HG03159 (cell line): ENCODE measurements around the gene ARHGAP24.
A peak's percentile ranks its signal among the peaks of the same experiment; 100 is the strongest.
"Not testable (repeated sequence)": the region's sequence is repeated elsewhere in the genome, so short reads cannot be mapped to it uniquely, and the experiment has no call there.

Experiments
- ATAC-seq: cut with Tn5 transposase; IDR thresholded peaks from one replicate; pipeline ENCODE4 v1.9.1; 2021; ENCODE audit warnings: mild to moderate bottlenecking, moderate library complexity; ENCODE audit not compliant: unreplicated experiment

ARHGAP24 gene

DNA sequence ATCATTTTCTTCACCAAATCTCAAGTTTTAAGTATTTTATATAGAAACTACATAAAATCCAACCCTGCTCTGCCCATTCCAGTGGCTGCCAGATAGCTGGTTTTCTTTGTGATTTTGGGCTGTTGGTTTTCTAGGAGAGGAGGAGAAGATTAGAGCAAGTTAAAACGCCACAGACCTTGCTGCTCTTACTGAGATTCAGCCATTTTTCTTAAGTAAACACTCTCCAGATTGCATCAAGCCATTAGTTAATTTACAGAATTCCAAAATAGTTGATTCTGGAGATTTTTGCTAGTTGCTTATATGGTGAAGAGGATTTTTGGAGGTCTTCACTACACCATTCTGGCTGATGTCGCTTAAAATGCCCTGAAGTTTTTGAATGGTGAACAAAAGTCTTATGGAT lies 518.7 kb downstream of the ARHGAP24 start:
- no peak for ATAC-seq

GRCh38 chr4:85994576-85994975 lies 519.6 kb downstream of the ARHGAP24 start:
- ATAC-seq: no peak

GRCh38 chr4:85995361-85995760 lies 520.4 kb downstream of the ARHGAP24 start:
- ATAC-seq: no peak

GRCh38 chr4:86001591-86001990 lies 526.6 kb downstream of the ARHGAP24 start:
- ATAC-seq: no peak

GRCh38 chr4:86004030-86004429 lies 529.1 kb downstream of the ARHGAP24 start:
- ATAC-seq: no peak

- ATAC-seq: no peak
Measured at GRCh38 chr4:86006057-86006456, 531.1 kb downstream of the ARHGAP24 start.

GRCh38 chr4:86007042-86007441 lies 532.1 kb downstream of the ARHGAP24 start:
- no peak for ATAC-seq

GRCh38 chr4:86011117-86011516 lies 536.2 kb downstream of the ARHGAP24 start:
- no peak for ATAC-seq

GRCh38 chr4:86013621-86014020 lies 538.7 kb downstream of the ARHGAP24 start:
- no peak for ATAC-seq

DNA sequence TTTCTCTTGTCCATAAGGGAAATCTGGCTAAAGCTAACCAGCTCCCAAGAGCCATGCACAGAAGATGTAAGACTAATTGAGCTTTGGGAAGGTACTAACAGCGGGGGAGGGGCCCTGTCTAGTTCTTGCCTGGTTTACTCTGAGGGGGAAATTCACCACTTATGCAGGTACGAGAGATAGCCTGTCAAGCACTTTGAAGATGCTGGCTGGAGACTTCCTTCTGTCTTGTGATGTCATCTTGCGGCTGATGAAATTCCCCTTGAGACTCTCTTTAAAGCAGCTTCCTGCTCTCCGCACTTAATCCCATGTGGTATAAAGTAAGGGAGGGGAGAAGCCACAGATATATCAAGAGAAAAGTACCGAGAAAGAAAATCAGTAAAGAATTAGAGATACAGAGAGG lies 539.6 kb downstream of the ARHGAP24 start:
- ATAC-seq: peak; percentile 77

- ATAC-seq: no peak
Measured at GRCh38 chr4:86015412-86016350, 540.7 kb downstream of the ARHGAP24 start.

DNA sequence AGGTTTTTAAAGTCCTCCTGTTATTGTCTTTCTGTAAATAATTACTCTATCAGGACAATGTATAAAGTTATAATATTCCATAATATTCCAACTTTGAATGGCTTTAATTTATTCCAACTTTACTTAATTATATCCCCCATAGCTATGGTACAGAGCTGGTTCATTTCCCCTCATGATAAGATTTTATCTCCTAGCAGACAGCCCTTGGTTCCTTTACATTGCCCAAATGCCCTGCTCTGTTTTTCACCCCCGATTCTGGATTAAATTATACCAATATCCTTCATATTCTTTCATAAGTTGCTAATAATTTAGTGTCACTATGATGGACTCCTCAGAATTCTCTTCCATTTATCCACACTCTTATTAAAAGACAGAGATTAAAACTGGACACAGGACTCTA lies 544.4 kb downstream of the ARHGAP24 start:
- ATAC-seq: no peak

- no peak for ATAC-seq
Measured at GRCh38 chr4:86019906-86020305, 545.0 kb downstream of the ARHGAP24 start.

DNA sequence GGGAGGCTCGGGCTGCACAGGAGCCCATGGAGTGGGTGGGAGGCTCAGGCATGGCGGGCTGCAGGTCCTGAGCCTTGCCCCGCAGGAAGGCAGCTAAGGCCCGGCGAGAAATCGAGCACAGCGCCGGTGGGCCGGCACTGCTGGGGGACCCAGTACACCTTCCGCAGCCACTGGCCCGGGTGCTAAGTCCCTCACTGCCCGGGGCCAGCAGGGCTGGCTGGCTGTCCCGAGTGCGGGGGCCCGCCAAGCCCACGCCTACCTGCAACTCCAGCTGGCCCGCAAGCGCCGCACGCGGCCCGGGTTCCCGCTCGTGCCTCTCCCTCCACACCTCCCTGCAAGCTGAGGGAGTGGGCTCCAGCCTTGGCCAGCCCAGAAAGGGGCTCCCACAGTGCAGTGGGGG lies 546.7 kb downstream of the ARHGAP24 start:
- not testable (repeated sequence) for ATAC-seq

DNA sequence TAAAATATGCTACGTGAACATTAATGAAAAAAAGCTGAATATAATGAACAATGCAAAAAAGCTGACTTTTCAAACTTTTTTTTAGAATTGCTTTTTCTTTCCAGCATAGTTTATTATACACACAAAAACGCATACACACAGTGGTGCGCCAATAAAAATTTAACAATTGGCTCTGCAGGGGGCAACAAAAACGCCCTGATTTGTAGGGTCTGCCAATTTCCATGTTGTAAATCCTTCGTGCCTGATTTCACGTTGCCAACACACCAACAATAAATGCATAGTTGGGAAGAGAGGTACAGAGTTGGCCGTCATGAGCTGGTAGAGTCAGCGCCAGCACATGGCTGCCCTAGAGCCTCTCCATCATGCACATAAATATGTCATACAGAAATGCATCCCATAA lies 551.8 kb downstream of the ARHGAP24 start:
- no peak for ATAC-seq

DNA sequence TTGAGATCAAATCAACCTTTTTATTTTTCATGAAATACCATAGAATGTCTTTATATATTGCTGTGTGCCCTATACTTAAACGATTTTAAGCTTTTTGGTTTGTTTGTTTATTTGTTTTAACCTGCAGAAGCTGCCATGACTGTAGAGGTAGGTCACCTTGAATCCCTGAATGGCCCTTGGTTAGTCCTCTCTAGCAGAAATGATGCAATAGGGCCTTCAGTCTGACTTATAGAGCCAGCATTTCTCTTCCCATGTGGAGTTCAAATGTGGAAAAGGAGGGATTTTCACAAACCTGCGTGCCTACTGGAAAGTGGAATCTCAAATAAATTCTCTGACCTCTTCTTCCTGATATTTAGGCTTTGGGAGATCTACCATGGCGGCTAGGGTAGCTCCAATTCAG lies 557.0 kb downstream of the ARHGAP24 start:
- no peak for ATAC-seq

- ATAC-seq: no peak
Measured at GRCh38 chr4:86032476-86033022, 557.6 kb downstream of the ARHGAP24 start.

DNA sequence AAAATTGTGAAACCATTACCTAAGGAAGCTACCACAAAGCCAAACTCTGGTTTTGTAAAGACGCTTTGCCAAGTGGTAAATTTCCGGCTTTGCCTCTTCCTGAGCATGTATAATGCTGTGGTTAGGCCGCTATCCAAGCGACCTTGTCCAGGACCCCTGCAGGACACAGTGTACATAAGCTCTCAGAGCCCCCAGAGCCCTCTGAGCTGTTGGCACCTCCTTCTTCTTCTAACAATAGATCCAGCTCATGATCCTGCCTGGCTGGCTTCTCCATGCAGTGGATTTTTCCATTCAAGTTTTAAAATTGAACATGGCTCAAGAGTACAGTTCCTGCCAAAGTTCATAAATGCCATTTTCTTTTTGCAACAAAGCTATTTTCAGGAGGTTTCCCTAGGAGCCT lies 558.2 kb downstream of the ARHGAP24 start:
- ATAC-seq: no peak

DNA sequence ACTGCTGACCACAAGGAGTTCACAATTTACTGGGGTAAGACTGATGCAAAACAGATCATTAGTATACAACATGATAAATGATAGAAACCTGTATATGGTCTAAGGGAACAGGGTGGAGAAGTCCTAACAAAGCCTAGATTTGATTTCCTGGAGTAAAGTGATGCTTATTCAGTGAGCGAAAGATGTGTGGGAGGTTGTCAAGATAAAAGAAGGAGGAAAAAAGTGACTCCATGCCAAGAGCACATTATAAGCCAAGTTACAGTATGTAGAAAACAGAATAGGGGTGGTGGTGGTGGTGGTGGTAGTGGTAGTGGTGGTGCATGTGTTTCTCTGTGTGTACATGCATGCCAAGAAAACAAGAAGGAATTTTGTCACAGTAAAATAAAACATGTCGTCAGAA lies 559.7 kb downstream of the ARHGAP24 start:
- no peak for ATAC-seq

- no peak for ATAC-seq
Measured at GRCh38 chr4:86035688-86036087, 560.7 kb downstream of the ARHGAP24 start.

- ATAC-seq: no peak
Measured at GRCh38 chr4:86036736-86037135, 561.8 kb downstream of the ARHGAP24 start.

GRCh38 chr4:86038037-86038436 lies 563.1 kb downstream of the ARHGAP24 start:
- no peak for ATAC-seq
